Mesenchymal stem cell (in vitro differentiated cells and primary cell): ENCODE measurements around the gene EXOSC7.

Experiments used
- DNase-seq: peaks from one replicate; pipeline ENCODE4 v3.0.0-alpha.2; 2013
- H2AFZ ChIP-seq: one replicate; pipeline ENCODE4 v1.6.1; 2013; ENCODE audit warnings: low read depth, mild to moderate bottlenecking, control low read depth, inconsistent platforms, low read length, moderate library complexity
- H2AK5ac ChIP-seq: 2 replicates; pipeline ENCODE4 v1.6.1; 2013; ENCODE audit warnings: low read length, moderate library complexity, mild to moderate bottlenecking, inconsistent platforms; ENCODE audit not compliant: severe bottlenecking
- H2BK120ac ChIP-seq: one replicate; pipeline ENCODE4 v1.6.1; 2013; ENCODE audit warnings: low read depth, mild to moderate bottlenecking, inconsistent platforms, low read length, moderate library complexity
- H2BK12ac ChIP-seq, 2 experiments: one replicate each; pipeline ENCODE4 v1.6.1; 2013; ENCODE audit warnings: inconsistent platforms in 2 of 2, low read length in 2 of 2, mild to moderate bottlenecking in 2 of 2, moderate library complexity in 2 of 2, control low read depth in 1 of 2
- H2BK15ac ChIP-seq: one replicate; pipeline ENCODE4 v1.6.1; 2013; ENCODE audit warnings: mild to moderate bottlenecking, low read depth, inconsistent platforms; ENCODE audit not compliant: poor library complexity, severe bottlenecking
- H2BK5ac ChIP-seq: 2 replicates; pipeline ENCODE4 v1.6.1; 2013; ENCODE audit warnings: low read depth, mild to moderate bottlenecking, low read length, control low read depth, inconsistent platforms; ENCODE audit not compliant: poor library complexity, severe bottlenecking
- H3K14ac ChIP-seq, 2 experiments: one replicate each; pipeline ENCODE4 v1.6.1; 2013; ENCODE audit warnings: inconsistent platforms in 2 of 2, low read length in 2 of 2, control low read depth in 1 of 2, mild to moderate bottlenecking in 1 of 2, moderate library complexity in 1 of 2
- H3K18ac ChIP-seq, 2 experiments: one replicate each; pipeline ENCODE4 v1.6.1; 2013; ENCODE audit warnings: inconsistent platforms in 2 of 2, low read length in 2 of 2, control low read depth in 1 of 2, low read depth in 1 of 2, mild to moderate bottlenecking in 1 of 2
- H3K23ac ChIP-seq, 2 experiments: one replicate each; pipeline ENCODE4 v1.6.1; 2013; ENCODE audit warnings: inconsistent platforms in 2 of 2, low read length in 2 of 2, mild to moderate bottlenecking in 2 of 2, moderate library complexity in 2 of 2, control low read depth in 1 of 2
- H3K27ac ChIP-seq: 2 replicates; pipeline ENCODE4 v1.5.1; 2013; ENCODE audit warnings: mild to moderate bottlenecking, moderate library complexity, low read length, control low read depth, inconsistent platforms; ENCODE audit not compliant: poor library complexity, severe bottlenecking
- H3K27me3 ChIP-seq, 2 experiments: 2 replicates each; pipeline versions ENCODE4 v1.6.1 to v1.7.0; 2013; ENCODE audit warnings: low read length in 2 of 2, mild to moderate bottlenecking in 2 of 2, moderate library complexity in 2 of 2, control low read depth in 1 of 2, inconsistent platforms in 1 of 2; ENCODE audit not compliant: control insufficient read depth in 1 of 2, insufficient read depth in 1 of 2
- H3K36me3 ChIP-seq, 2 experiments: 2 replicates each; pipeline versions ENCODE4 v1.6.1 to v1.7.0; 2013; ENCODE audit warnings: low read length in 2 of 2, control low read depth in 1 of 2, inconsistent platforms in 1 of 2, low read depth in 1 of 2, mild to moderate bottlenecking in 1 of 2; ENCODE audit not compliant: insufficient read depth in 2 of 2, control insufficient read depth in 1 of 2
- H3K4ac ChIP-seq, 2 experiments: one replicate each; pipeline ENCODE4 v1.6.1; 2013; ENCODE audit warnings: inconsistent platforms in 2 of 2, low read length in 2 of 2, mild to moderate bottlenecking in 2 of 2, moderate library complexity in 2 of 2, control low read depth in 1 of 2, low read depth in 1 of 2
- H3K4me1 ChIP-seq: 2 replicates; pipeline ENCODE4 v1.6.1; 2013; ENCODE audit warnings: low read depth, low read length, control low read depth; ENCODE audit not compliant: control insufficient read depth, insufficient read depth
- H3K4me2 ChIP-seq: 2 replicates; pipeline ENCODE4 v1.6.1; 2013; ENCODE audit warnings: low read length, mild to moderate bottlenecking, inconsistent platforms; ENCODE audit not compliant: poor library complexity, severe bottlenecking
- H3K4me3 ChIP-seq, 2 experiments: 2 replicates each; pipeline versions ENCODE4 v1.5.1 to v1.7.0; 2013; ENCODE audit warnings: low read length in 2 of 2, mild to moderate bottlenecking in 2 of 2, control low read depth in 1 of 2, low read depth in 1 of 2; ENCODE audit not compliant: insufficient read depth in 1 of 2
- H3K79me1 ChIP-seq: replicated peaks from 2 replicates; pipeline ENCODE4 v1.6.1; 2013; ENCODE audit warnings: mild to moderate bottlenecking, control low read depth, low read length, inconsistent platforms; ENCODE audit not compliant: poor library complexity, severe bottlenecking
- H3K9ac ChIP-seq: 2 replicates; pipeline ENCODE4 v1.7.0; 2013; ENCODE audit warnings: mild to moderate bottlenecking, low read length, moderate library complexity
- H3K9me3 ChIP-seq: 2 replicates; pipeline ENCODE4 v1.7.0; 2013; ENCODE audit warnings: mild to moderate bottlenecking, low read length; ENCODE audit not compliant: control insufficient read depth
- H4K8ac ChIP-seq: one replicate; pipeline ENCODE4 v1.6.1; 2013; ENCODE audit warnings: inconsistent platforms, mild to moderate bottlenecking, low read length, moderate library complexity
- H4K91ac ChIP-seq: one replicate; pipeline ENCODE4 v1.6.1; 2013; ENCODE audit warnings: mild to moderate bottlenecking, low read length, inconsistent platforms
- WGBS: methylation state at CpG from one replicate; pipeline ENCODE4 v1.1.7; 2013; ENCODE audit warnings: mixed read lengths; 5-methylcytosine and 5-hydroxymethylcytosine counted together

The EXOSC7 gene

DNA sequence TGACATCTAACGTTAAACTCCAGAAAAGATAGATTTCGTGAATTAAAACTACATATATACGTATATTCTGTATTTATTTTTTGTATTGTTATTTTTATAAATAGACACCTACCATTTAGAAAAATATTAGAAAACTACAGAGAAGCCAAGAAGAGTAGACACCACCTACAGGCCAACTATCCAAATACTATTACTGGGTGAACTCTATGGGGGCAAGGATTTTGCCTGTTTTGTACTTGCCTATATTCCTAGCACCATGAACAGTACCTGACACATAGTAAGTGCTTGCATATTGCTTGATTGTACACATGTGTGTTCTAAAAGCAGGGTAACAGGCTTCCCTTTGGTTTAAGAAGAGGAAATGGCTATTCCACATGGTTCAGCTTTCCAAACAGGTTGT lies 25.7 kb downstream of the EXOSC7 start:
- Histone ChIP-seq H3K27ac (no peak overlapping the region), H3K18ac (no peak overlapping the region), H3K14ac (no peak overlapping the region), H2AK5ac (no peak overlapping the region), H3K79me1 (peaks cover 16% of the 10 kb centered on the region), H3K4ac (no peak overlapping the region), H3K36me3 (peaks cover 28 to 85% of the 10 kb centered on the region in 2 experiments), H2BK5ac (no peak overlapping the region), H4K8ac (no peak overlapping the region), H4K91ac (no peak overlapping the region), H3K4me2 (no peak overlapping the region), H3K9me3 (peaks cover 5% of the 10 kb centered on the region), H3K23ac (no peak overlapping the region), H2BK15ac (no peak overlapping the region), H2AFZ (no peak overlapping the region), H2BK12ac (no peak overlapping the region), H3K9ac (no peak overlapping the region), H3K27me3 (no peaks in the 10 kb centered on the region), H3K4me1 (peaks cover 2% of the 10 kb centered on the region), H3K4me3 (no peak overlapping the region), H2BK120ac (no peak overlapping the region)
- DNase-seq, result no peak
- WGBS, result no CpG with 5 or more reads among the region's 3 CpGs

DNA sequence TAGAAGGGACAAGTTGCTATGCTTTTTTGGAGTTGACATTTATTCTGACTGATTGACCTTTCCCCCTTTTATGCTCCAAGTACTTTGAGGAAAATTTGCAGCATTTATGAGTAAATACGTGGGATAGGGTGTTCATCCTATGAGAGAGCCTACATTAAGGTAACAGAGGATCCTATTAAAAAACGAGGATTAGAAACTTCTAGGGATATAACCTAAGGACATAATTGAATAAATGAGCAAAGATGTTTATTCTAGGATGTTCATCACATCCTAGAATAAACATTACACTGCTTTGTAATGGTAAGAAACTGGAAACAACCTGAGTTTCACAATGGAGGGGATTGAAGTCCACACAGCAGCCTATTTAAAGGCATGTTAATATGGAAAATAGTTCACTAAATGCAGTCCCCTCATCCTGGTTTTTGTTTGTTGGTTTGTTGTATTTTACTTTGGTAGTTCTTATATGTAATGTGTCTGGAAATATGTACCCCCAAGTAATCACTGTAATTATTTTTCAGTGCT lies 26.2 kb downstream of the EXOSC7 start:
- H4K91ac ChIP-seq, result no peak overlapping the region
- no peak overlapping the region for H2AK5ac ChIP-seq
- no peak overlapping the region for H2AFZ ChIP-seq
- H3K4me1 ChIP-seq, result peaks cover 2% of the 10 kb centered on the region
- no peak overlapping the region for H3K18ac ChIP-seq
- peak; percentile 38 for DNase-seq
- WGBS, result no CpG with 5 or more reads among the region's 2 CpGs
- H3K36me3 ChIP-seq, result peaks cover 33 to 85% of the 10 kb centered on the region in 2 experiments
- no peak overlapping the region for H3K14ac ChIP-seq
- no peak overlapping the region for H2BK12ac ChIP-seq
- no peak overlapping the region for H3K4ac ChIP-seq
- no peak overlapping the region for H4K8ac ChIP-seq
- no peak overlapping the region for H3K9ac ChIP-seq
- no peak overlapping the region for H3K23ac ChIP-seq
- no peaks in the 10 kb centered on the region for H3K27me3 ChIP-seq
- no peak overlapping the region for H3K4me3 ChIP-seq
- no peak overlapping the region for H3K27ac ChIP-seq
- no peak overlapping the region for H2BK5ac ChIP-seq
- peaks cover 5% of the 10 kb centered on the region for H3K9me3 ChIP-seq
- H3K4me2 ChIP-seq, result no peak overlapping the region
- peaks cover 15% of the 10 kb centered on the region for H3K79me1 ChIP-seq
- no peak overlapping the region for H2BK15ac ChIP-seq
- no peak overlapping the region for H2BK120ac ChIP-seq

DNA sequence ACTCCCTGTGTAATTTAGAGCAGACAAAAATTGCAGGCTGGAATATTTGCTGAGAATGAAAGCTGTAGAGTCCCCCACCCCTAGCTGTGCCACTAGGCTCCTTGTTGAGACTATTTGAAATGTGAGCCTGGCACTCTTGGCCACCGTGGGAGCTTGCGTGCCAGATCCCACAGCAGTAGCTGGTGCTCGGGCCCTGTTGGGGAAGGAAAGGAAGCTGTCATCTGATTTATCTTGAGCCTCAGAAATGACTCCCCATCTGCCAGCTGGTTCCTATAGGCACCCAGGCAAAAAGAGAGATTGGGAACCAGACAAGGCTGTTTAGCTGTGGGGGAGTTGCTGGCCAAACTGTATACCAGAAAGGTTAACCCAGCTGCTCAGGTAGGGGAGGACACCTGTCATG lies 26.7 kb downstream of the EXOSC7 start:
- no peak overlapping the region for H3K9ac ChIP-seq
- no peak overlapping the region for H3K18ac ChIP-seq
- no peak overlapping the region for H2BK5ac ChIP-seq
- H2BK120ac ChIP-seq, result no peak overlapping the region
- H2BK15ac ChIP-seq, result no peak overlapping the region
- no peak overlapping the region for H2AFZ ChIP-seq
- H2BK12ac ChIP-seq, result no peak overlapping the region
- H4K8ac ChIP-seq, result no peak overlapping the region
- H3K4me2 ChIP-seq, result no peak overlapping the region
- H3K27ac ChIP-seq, result no peak overlapping the region
- H3K27me3 ChIP-seq, result no peaks in the 10 kb centered on the region
- H2AK5ac ChIP-seq, result no peak overlapping the region
- H3K9me3 ChIP-seq, result peaks cover 5% of the 10 kb centered on the region
- H3K36me3 ChIP-seq, result peaks cover 35 to 85% of the 10 kb centered on the region in 2 experiments
- WGBS, result 98% methylated on average over 3 of the region's 3 CpGs
- H4K91ac ChIP-seq, result no peak overlapping the region
- H3K4me3 ChIP-seq, result no peak overlapping the region
- no peak overlapping the region for H3K4ac ChIP-seq
- H3K23ac ChIP-seq, result no peak overlapping the region
- H3K4me1 ChIP-seq, result peaks cover 6% of the 10 kb centered on the region
- no peak overlapping the region for H3K14ac ChIP-seq
- DNase-seq, result no peak
- peaks cover 16% of the 10 kb centered on the region for H3K79me1 ChIP-seq

DNA sequence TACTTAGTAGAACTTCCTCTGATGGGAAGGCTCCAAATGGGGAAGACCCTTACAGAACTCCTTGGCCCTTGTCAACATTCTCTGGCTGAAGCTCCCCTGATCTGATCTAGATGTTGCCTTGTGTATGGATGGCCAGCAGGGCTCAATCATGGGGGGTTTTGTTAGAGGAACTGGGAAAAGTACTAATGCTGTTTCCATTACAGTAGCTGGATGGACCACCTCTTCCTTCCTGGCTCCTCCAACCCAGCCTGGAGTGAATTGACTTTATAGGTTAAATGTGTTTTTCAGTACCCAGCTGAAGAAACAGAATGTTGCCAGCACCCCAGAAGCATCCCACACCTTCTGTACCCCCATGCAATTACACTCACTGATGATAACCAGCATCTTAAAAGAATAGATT lies 27.4 kb downstream of the EXOSC7 start:
- no peak overlapping the region for H2AFZ ChIP-seq
- H2BK15ac ChIP-seq, result no peak overlapping the region
- no peak overlapping the region for H3K4me2 ChIP-seq
- no peak overlapping the region for H3K14ac ChIP-seq
- H3K23ac ChIP-seq, result no peak overlapping the region
- H3K79me1 ChIP-seq, result peaks cover 15% of the 10 kb centered on the region
- no peak for DNase-seq
- H3K4ac ChIP-seq, result no peak overlapping the region
- no peak overlapping the region for H3K4me3 ChIP-seq
- H3K18ac ChIP-seq, result no peak overlapping the region
- H4K8ac ChIP-seq, result no peak overlapping the region
- no peak overlapping the region for H2BK5ac ChIP-seq
- no peak overlapping the region for H4K91ac ChIP-seq
- no peak overlapping the region for H3K9ac ChIP-seq
- no peak overlapping the region for H3K27ac ChIP-seq
- H2BK12ac ChIP-seq, result no peak overlapping the region
- H3K4me1 ChIP-seq, result peaks cover 8% of the 10 kb centered on the region
- H3K9me3 ChIP-seq, result peaks cover 5% of the 10 kb centered on the region
- no peak overlapping the region for H2BK120ac ChIP-seq
- H3K36me3 ChIP-seq, result peaks cover 34 to 81% of the 10 kb centered on the region in 2 experiments
- no peak overlapping the region for H2AK5ac ChIP-seq
- H3K27me3 ChIP-seq, result no peaks in the 10 kb centered on the region
